GM13977 (cell line): Measurements from ENCODE around the gene MYMX.

Experiments
- DNase-seq: peaks from one replicate; pipeline ENCODE4 v3.0.0; 2012; ENCODE audit warnings: low spot score
- CTCF ChIP-seq: IDR thresholded peaks from 2 replicates; pipeline ENCODE4 v1.5.1; 2012; ENCODE audit warnings: mild to moderate bottlenecking, control low read depth; ENCODE audit not compliant: insufficient read depth; ENCODE audit errors: extremely low read depth, missing control alignments
- in situ Hi-C: fragments of 300-500 bp; cut with MboI; formaldehyde crosslinking; loops from one replicate; pipeline ENCODE4 v1.12.0; 2022; ENCODE audit warnings: low sequenced_read_pairs, low pct_unique_long_range_greater_than_20kb, mixed read lengths, inconsistent platforms; ENCODE audit not compliant: unreplicated experiment

Gene MYMX

DNA sequence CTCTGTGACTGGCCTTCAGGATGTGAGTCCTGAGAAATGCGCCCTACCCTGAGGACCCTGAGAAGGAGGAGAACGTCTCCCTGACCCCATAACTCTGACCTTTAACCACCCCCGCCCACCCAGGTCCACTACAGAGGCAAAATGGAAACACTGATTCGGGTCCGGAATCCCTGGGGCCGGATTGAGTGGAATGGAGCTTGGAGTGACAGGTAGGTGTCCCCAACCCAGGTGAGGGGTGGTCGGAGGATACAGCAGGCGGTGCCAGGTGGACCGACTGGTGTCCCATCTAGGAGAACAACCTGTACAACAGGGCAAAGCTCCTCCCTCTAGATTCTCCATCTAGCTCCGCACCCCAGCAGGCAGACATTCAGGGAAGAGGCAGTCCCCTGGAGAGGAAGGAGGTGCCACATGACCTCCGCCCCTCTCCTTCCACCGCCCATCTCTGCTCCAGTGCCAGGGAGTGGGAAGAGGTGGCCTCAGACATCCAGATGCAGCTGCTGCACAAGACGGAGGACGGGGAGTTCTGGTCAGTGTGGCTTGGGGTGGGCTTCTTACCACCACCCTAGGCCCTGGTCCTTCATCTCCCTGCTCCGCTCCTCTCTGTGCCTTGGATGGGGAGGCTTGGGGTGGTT lies 40.5 kb upstream of the MYMX start:
- in situ Hi-C loops = no loop called here
- no peak for TF ChIP-seq CTCF
- DNase-seq = no peak

DNA sequence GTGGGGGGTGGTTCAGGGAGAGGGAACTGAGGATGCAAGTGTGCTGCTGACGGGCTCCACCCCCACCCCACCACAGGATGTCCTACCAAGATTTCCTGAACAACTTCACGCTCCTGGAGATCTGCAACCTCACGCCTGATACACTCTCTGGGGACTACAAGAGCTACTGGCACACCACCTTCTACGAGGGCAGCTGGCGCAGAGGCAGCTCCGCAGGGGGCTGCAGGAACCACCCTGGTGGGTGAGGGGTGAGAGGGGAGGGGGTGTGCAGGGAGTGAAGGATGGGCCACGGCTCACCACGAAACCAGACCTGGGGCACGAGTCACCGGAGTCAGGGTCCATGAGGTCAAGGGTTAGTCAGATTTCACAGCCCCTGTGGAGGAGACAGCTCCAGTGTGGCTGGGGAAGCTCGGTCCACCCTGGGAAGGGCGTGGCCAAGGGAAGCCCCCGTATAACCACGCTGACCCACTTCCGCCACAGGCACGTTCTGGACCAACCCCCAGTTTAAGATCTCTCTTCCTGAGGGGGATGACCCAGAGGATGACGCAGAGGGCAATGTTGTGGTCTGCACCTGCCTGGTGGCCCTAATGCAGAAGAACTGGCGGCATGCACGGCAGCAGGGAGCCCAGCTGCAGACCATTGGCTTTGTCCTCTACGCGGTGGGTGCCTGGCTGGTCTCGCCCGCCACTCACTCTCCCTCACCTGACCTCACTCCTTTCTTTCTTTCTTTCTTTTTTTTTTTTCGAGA lies 39.8 kb upstream of the MYMX start:
- in situ Hi-C loops = no loop called here
- no peak for TF ChIP-seq CTCF
- peak; percentile 75 for DNase-seq

GRCh38 chr6:44177691-44178423 lies 38.9 kb upstream of the MYMX start:
- no peak for DNase-seq
- no peak for TF ChIP-seq CTCF
- in situ Hi-C loops = no loop called here

DNA sequence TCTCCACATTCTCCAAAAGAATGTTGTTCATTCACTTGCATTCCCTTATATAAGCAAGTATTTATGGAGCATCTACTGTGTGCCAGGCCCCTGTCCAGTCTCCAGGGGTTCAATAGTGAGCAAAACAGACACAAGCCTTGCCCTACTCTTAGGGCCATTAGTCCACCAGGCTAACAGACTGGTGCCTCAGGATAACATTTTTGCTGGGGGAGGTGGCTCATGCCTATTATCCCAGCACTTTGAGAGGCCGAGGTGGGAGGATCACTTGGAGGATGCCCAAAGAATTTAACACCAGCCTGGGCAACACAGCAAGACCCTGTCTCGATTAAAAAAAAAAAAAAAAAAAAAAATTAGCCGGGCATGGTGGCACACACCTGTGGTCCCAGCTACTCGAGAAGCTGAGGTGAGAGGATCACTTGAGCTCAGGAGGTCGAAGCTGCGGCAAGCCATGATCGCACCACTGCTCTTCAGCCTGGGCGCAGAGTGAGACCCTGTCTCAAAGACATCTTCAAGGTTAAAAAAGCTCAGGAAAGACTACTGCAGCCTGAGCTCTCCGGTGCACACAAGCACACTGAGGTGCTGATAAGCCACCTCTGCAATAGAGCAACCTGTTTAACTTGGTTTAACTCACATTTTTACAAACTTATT lies 38.2 kb upstream of the MYMX start:
- in situ Hi-C loops = no loop called here
- no peak for TF ChIP-seq CTCF
- DNase-seq = no peak

DNA sequence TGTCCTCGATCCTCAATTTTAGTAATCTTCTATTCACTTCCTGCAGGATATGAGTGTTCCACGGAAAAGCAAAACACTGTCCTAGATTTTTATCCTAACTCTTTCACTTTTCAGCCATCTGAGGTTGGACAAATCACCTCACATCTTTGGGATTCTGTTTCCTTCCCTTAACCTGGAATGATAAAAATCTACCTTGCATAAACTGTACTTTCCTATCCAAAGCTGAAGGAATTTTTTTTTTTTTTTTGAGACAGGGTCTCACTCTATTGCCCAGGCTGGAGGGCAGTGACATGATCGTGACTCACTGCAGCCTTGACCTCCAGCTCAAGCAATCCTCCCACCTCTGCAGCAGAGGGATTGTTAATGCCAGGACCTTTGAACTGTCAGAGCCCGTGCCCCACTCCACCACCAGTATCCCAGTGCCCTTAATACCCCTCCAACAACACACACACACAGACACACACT lies 37.6 kb upstream of the MYMX start:
- TF ChIP-seq CTCF = no peak
- in situ Hi-C loops = no loop called here
- DNase-seq = no peak

- DNase-seq = no peak
- in situ Hi-C loops = no loop called here
- no peak for TF ChIP-seq CTCF
Observed at GRCh38 chr6:44179648-44180047, 37.1 kb upstream of the MYMX start.
